ENCODE measurements around the gene ZYG11B.

ZYG11B gene

GRCh38 chr1:52680353-52680752, 45.9 kb upstream of the ZYG11B start:
- Histone ChIP-seq H3K79me2 (ENCODE audit: control insufficient read depth, insufficient read depth, low read length, poor library complexity) (no peaks in the 10 kb centered on the region), H2BK12ac (ENCODE audit: low read length) (peak overlapping the region; percentile 19), H3K27me3 (ENCODE audit: insufficient read depth, low read length) (no peaks in the 10 kb centered on the region), H3K4ac (ENCODE audit: low read depth, low read length) (no peak overlapping the region), H3K27ac (ENCODE audit: low read depth, low read length) (no peak overlapping the region), H2AFZ (ENCODE audit: insufficient read depth, low read length, poor library complexity) (no peak overlapping the region), H2BK120ac (ENCODE audit: insufficient read depth, low read length, poor library complexity) (no peak overlapping the region), H3K9ac (ENCODE audit: low read length) (no peak overlapping the region), H4K8ac (ENCODE audit: low read depth, low read length) (no peak overlapping the region), H3K4me1 (ENCODE audit: control insufficient read depth in 1 of 2, insufficient read depth in 2 of 2, low read length in 2 of 2) (peaks cover 9 to 10% of the 10 kb centered on the region in 2 experiments), H2BK5ac (ENCODE audit: low read depth, low read length, poor library complexity) (no peak overlapping the region), H3K14ac (ENCODE audit: low read length) (no peak overlapping the region), H3K4me3 (ENCODE audit: low read depth, low read length) (no peak overlapping the region), H3K79me1 (ENCODE audit: low read length) (peaks cover 21% of the 10 kb centered on the region), H2AK5ac (ENCODE audit: low read length) (no peak overlapping the region), H3K36me3 (ENCODE audit: control insufficient read depth in 1 of 2, insufficient read depth in 2 of 2, low read length in 2 of 2) (no peaks in the 10 kb centered on the region), H3K9me3 (ENCODE audit: insufficient read depth, low read depth, low read length) (no peaks in the 10 kb centered on the region), H4K12ac (ENCODE audit: low read depth, low read length) (no peak overlapping the region), H3K4me2 (ENCODE audit: low read length) (no peak overlapping the region), H3K23ac (ENCODE audit: low read length) (no peak overlapping the region), H4K91ac (ENCODE audit: low read depth, low read length) (no peak overlapping the region), H3K18ac (ENCODE audit: low read length) (no peak overlapping the region)
- no peak for DNase-seq
- no CpG with 5 or more reads among the region's 3 CpGs for WGBS (ENCODE audit: extremely low coverage, insufficient coverage, insufficient read length)

- H3K4me2 ChIP-seq (ENCODE audit: low read length): no peak overlapping the region
- peak overlapping the region; percentile 54 for H2BK12ac ChIP-seq (ENCODE audit: low read length)
- H3K14ac ChIP-seq (ENCODE audit: low read length): no peak overlapping the region
- H3K4me1 ChIP-seq (ENCODE audit: control insufficient read depth in 1 of 2, insufficient read depth in 2 of 2, low read length in 2 of 2): peaks cover 7% of the 10 kb centered on the region in 2 experiments
- no peak overlapping the region for H2BK5ac ChIP-seq (ENCODE audit: low read depth, low read length, poor library complexity)
- no peak overlapping the region for H4K8ac ChIP-seq (ENCODE audit: low read depth, low read length)
- no peak overlapping the region for H3K4me3 ChIP-seq (ENCODE audit: low read depth, low read length)
- H3K79me1 ChIP-seq (ENCODE audit: low read length): peaks cover 13% of the 10 kb centered on the region
- no peaks in the 10 kb centered on the region for H3K36me3 ChIP-seq (ENCODE audit: control insufficient read depth in 1 of 2, insufficient read depth in 2 of 2, low read length in 2 of 2)
- no peak overlapping the region for H4K12ac ChIP-seq (ENCODE audit: low read depth, low read length)
- H3K9me3 ChIP-seq (ENCODE audit: insufficient read depth, low read depth, low read length): no peaks in the 10 kb centered on the region
- H3K79me2 ChIP-seq (ENCODE audit: control insufficient read depth, insufficient read depth, low read length, poor library complexity): no peaks in the 10 kb centered on the region
- H2AK5ac ChIP-seq (ENCODE audit: low read length): no peak overlapping the region
- H3K23ac ChIP-seq (ENCODE audit: low read length): no peak overlapping the region
- no peak overlapping the region for H3K4ac ChIP-seq (ENCODE audit: low read depth, low read length)
- no peaks in the 10 kb centered on the region for H3K27me3 ChIP-seq (ENCODE audit: insufficient read depth, low read length)
- H4K91ac ChIP-seq (ENCODE audit: low read depth, low read length): no peak overlapping the region
- no peak overlapping the region for H3K18ac ChIP-seq (ENCODE audit: low read length)
- H3K27ac ChIP-seq (ENCODE audit: low read depth, low read length): no peak overlapping the region
- H2BK120ac ChIP-seq (ENCODE audit: insufficient read depth, low read length, poor library complexity): no peak overlapping the region
- no peak overlapping the region for H2AFZ ChIP-seq (ENCODE audit: insufficient read depth, low read length, poor library complexity)
- no peak for DNase-seq
- no CpG with 5 or more reads among the region's 4 CpGs for WGBS (ENCODE audit: extremely low coverage, insufficient coverage, insufficient read length)
- H3K9ac ChIP-seq (ENCODE audit: low read length): no peak overlapping the region
Measured at GRCh38 chr1:52681136-52681535, 45.1 kb upstream of the ZYG11B start.

GRCh38 chr1:52683367-52683940, 42.8 kb upstream of the ZYG11B start:
- Histone ChIP-seq H3K79me2 (ENCODE audit: control insufficient read depth, insufficient read depth, low read length, poor library complexity) (no peaks in the 10 kb centered on the region), H3K27ac (ENCODE audit: low read depth, low read length) (no peak overlapping the region), H3K9me3 (ENCODE audit: insufficient read depth, low read depth, low read length) (no peaks in the 10 kb centered on the region), H4K91ac (ENCODE audit: low read depth, low read length) (no peak overlapping the region), H3K23ac (ENCODE audit: low read length) (no peak overlapping the region), H3K14ac (ENCODE audit: low read length) (no peak overlapping the region), H3K4me2 (ENCODE audit: low read length) (no peak overlapping the region), H3K27me3 (ENCODE audit: insufficient read depth, low read length) (no peaks in the 10 kb centered on the region), H3K79me1 (ENCODE audit: low read length) (peaks cover 4% of the 10 kb centered on the region), H4K12ac (ENCODE audit: low read depth, low read length) (no peak overlapping the region), H3K36me3 (ENCODE audit: control insufficient read depth in 1 of 2, insufficient read depth in 2 of 2, low read length in 2 of 2) (peaks cover 7 to 11% of the 10 kb centered on the region in 2 experiments), H3K18ac (ENCODE audit: low read length) (no peak overlapping the region), H3K4me3 (ENCODE audit: low read depth, low read length) (no peak overlapping the region), H3K4me1 (ENCODE audit: control insufficient read depth in 1 of 2, insufficient read depth in 2 of 2, low read length in 2 of 2) (no peaks in the 10 kb centered on the region), H2BK12ac (ENCODE audit: low read length) (no peak overlapping the region), H2BK5ac (ENCODE audit: low read depth, low read length, poor library complexity) (no peak overlapping the region), H4K8ac (ENCODE audit: low read depth, low read length) (no peak overlapping the region), H3K4ac (ENCODE audit: low read depth, low read length) (no peak overlapping the region), H3K9ac (ENCODE audit: low read length) (no peak overlapping the region), H2BK120ac (ENCODE audit: insufficient read depth, low read length, poor library complexity) (no peak overlapping the region), H2AFZ (ENCODE audit: insufficient read depth, low read length, poor library complexity) (no peak overlapping the region), H2AK5ac (ENCODE audit: low read length) (no peak overlapping the region)
- no CpG with 5 or more reads among the region's 4 CpGs for WGBS (ENCODE audit: extremely low coverage, insufficient coverage, insufficient read length)
- no peak for DNase-seq

GRCh38 chr1:52684545-52684944, 41.7 kb upstream of the ZYG11B start:
- H2BK12ac ChIP-seq (ENCODE audit: low read length): no peak overlapping the region
- H2BK5ac ChIP-seq (ENCODE audit: low read depth, low read length, poor library complexity): no peak overlapping the region
- H2BK120ac ChIP-seq (ENCODE audit: insufficient read depth, low read length, poor library complexity): no peak overlapping the region
- H3K9ac ChIP-seq (ENCODE audit: low read length): no peak overlapping the region
- peaks cover 7 to 12% of the 10 kb centered on the region in 2 experiments for H3K36me3 ChIP-seq (ENCODE audit: control insufficient read depth in 1 of 2, insufficient read depth in 2 of 2, low read length in 2 of 2)
- H3K79me2 ChIP-seq (ENCODE audit: control insufficient read depth, insufficient read depth, low read length, poor library complexity): no peaks in the 10 kb centered on the region
- DNase-seq: no peak
- no peak overlapping the region for H2AFZ ChIP-seq (ENCODE audit: insufficient read depth, low read length, poor library complexity)
- no peak overlapping the region for H3K23ac ChIP-seq (ENCODE audit: low read length)
- WGBS (ENCODE audit: extremely low coverage, insufficient coverage, insufficient read length): no CpG with 5 or more reads among the region's 1 CpG
- H3K27me3 ChIP-seq (ENCODE audit: insufficient read depth, low read length): no peaks in the 10 kb centered on the region
- no peak overlapping the region for H3K4me3 ChIP-seq (ENCODE audit: low read depth, low read length)
- no peak overlapping the region for H4K91ac ChIP-seq (ENCODE audit: low read depth, low read length)
- no peak overlapping the region for H3K4me2 ChIP-seq (ENCODE audit: low read length)
- H3K18ac ChIP-seq (ENCODE audit: low read length): no peak overlapping the region
- H3K27ac ChIP-seq (ENCODE audit: low read depth, low read length): no peak overlapping the region
- no peak overlapping the region for H3K4ac ChIP-seq (ENCODE audit: low read depth, low read length)
- H3K4me1 ChIP-seq (ENCODE audit: control insufficient read depth in 1 of 2, insufficient read depth in 2 of 2, low read length in 2 of 2): no peaks in the 10 kb centered on the region
- H3K14ac ChIP-seq (ENCODE audit: low read length): no peak overlapping the region
- no peak overlapping the region for H4K12ac ChIP-seq (ENCODE audit: low read depth, low read length)
- peaks cover 4% of the 10 kb centered on the region for H3K79me1 ChIP-seq (ENCODE audit: low read length)
- no peak overlapping the region for H4K8ac ChIP-seq (ENCODE audit: low read depth, low read length)
- no peak overlapping the region for H2AK5ac ChIP-seq (ENCODE audit: low read length)
- H3K9me3 ChIP-seq (ENCODE audit: insufficient read depth, low read depth, low read length): no peaks in the 10 kb centered on the region
